Liver (tissue), 9 donors: ENCODE measurements around the gene CCDC68. TPM values are rescaled to one million over a fixed set of nuclear protein-coding genes. Genes with fewer than 3 reads are reported as not detected.
A peak's percentile ranks its signal among the peaks of the same experiment; 100 is the strongest.

ENCODE experiments used
- DNase-seq: peaks from one replicate; pipeline ENCODE4 v3.0.0-alpha.2; 2017; ENCODE audit warnings: low spot score
- H3K27ac ChIP-seq, 2 donors: one replicate each; pipeline ENCODE4 v1.7.0; 2013; ENCODE audit warnings: inconsistent platforms in 2 of 2, low read length in 2 of 2, control low read depth in 1 of 2, low read depth in 1 of 2, mild to moderate bottlenecking in 1 of 2
- H3K27me3 ChIP-seq, 4 donors: one replicate each; pipeline versions ENCODE4 v1.6.1 to v1.7.0; 2013; ENCODE audit warnings: low read length in 3 of 4, inconsistent platforms in 1 of 4, mild to moderate bottlenecking in 1 of 4, moderate library complexity in 1 of 4; ENCODE audit not compliant: control insufficient read depth in 4 of 4, insufficient read depth in 4 of 4
- H3K36me3 ChIP-seq, 4 donors: one replicate each; pipeline versions ENCODE4 v1.6.1 to v1.7.0; 2013; ENCODE audit warnings: low read length in 3 of 4, mild to moderate bottlenecking in 3 of 4, low read depth in 1 of 4, moderate library complexity in 1 of 4; ENCODE audit not compliant: control insufficient read depth in 4 of 4, insufficient read depth in 3 of 4
- H3K4me1 ChIP-seq, 4 donors: one replicate each; pipeline versions ENCODE4 v1.6.1 to v1.7.0; 2013; ENCODE audit warnings: low read length in 3 of 4, mild to moderate bottlenecking in 3 of 4, moderate library complexity in 1 of 4; ENCODE audit not compliant: control insufficient read depth in 4 of 4, insufficient read depth in 4 of 4
- H3K4me3 ChIP-seq, 3 donors: one replicate each; pipeline versions ENCODE4 v1.6.1 to v1.7.0; 2013; ENCODE audit warnings: low read length in 3 of 3, control low read depth in 1 of 3, low read depth in 1 of 3, mild to moderate bottlenecking in 1 of 3
- H3K9ac ChIP-seq, 2 donors: one replicate each; pipeline ENCODE4 v1.7.0; 2013; ENCODE audit warnings: low read length in 2 of 2, mild to moderate bottlenecking in 2 of 2, moderate library complexity in 2 of 2, control low read depth in 1 of 2, low read depth in 1 of 2
- H3K9me3 ChIP-seq, 4 donors: one replicate each; pipeline versions ENCODE4 v1.6.1 to v1.7.0; 2013; ENCODE audit warnings: low read length in 3 of 4; ENCODE audit not compliant: control insufficient read depth in 4 of 4
- EGR1 ChIP-seq, 2 donors: IDR thresholded peaks; 2 replicates each; pipeline ENCODE4 v1.6.1; 2016 to 2018; ENCODE audit warnings: antibody characterized with exemption in 2 of 2, low read depth in 2 of 2
- FOXA1 ChIP-seq: IDR thresholded peaks from 2 replicates; pipeline ENCODE4 v1.6.1; 2016; ENCODE audit warnings: antibody characterized with exemption
- FOXA2 ChIP-seq: IDR thresholded peaks from 2 replicates; pipeline ENCODE4 v1.6.1; 2016; ENCODE audit warnings: antibody characterized with exemption
- GABPA ChIP-seq, 2 donors: IDR thresholded peaks in 1 of 2; conservative IDR thresholded peaks in 1 of 2; 2 replicates each; pipeline ENCODE4 v1.6.1; 2016; ENCODE audit warnings: antibody characterized with exemption in 2 of 2, mild to moderate bottlenecking in 1 of 2, moderate library complexity in 1 of 2
- HNF4A ChIP-seq, 2 donors: conservative IDR thresholded peaks; 2 replicates each; pipeline ENCODE4 v1.6.1; 2016; ENCODE audit warnings: antibody characterized with exemption in 2 of 2, mild to moderate bottlenecking in 2 of 2
- HNF4G ChIP-seq: IDR thresholded peaks from 2 replicates; pipeline ENCODE4 v1.6.1; 2016; ENCODE audit warnings: antibody characterized with exemption
- JUND ChIP-seq, 2 donors: IDR thresholded peaks; 2 replicates each; pipeline ENCODE4 v1.6.1; 2016; ENCODE audit warnings: antibody characterized with exemption in 2 of 2
- NR2F2 ChIP-seq: IDR thresholded peaks from 2 replicates; pipeline ENCODE4 v1.6.1; 2016; ENCODE audit warnings: antibody characterized with exemption
- RAD21 ChIP-seq, 2 donors: IDR thresholded peaks; 2 replicates each; pipeline ENCODE4 v1.6.1; 2016; ENCODE audit warnings: antibody characterized with exemption in 2 of 2, mild to moderate bottlenecking in 2 of 2
- RXRA ChIP-seq, 2 donors: IDR thresholded peaks; 2 replicates each; pipeline ENCODE4 v1.6.1; 2017 to 2018; ENCODE audit warnings: antibody characterized with exemption in 2 of 2, mild to moderate bottlenecking in 1 of 2
- SP1 ChIP-seq: IDR thresholded peaks from 2 replicates; pipeline ENCODE4 v1.6.1; 2018; ENCODE audit warnings: antibody characterized with exemption, mild to moderate bottlenecking
- TAF1 ChIP-seq: conservative IDR thresholded peaks from 2 replicates; pipeline ENCODE4 v1.6.1; 2016; ENCODE audit warnings: antibody characterized with exemption, mild to moderate bottlenecking
- YY1 ChIP-seq: IDR thresholded peaks from 2 replicates; pipeline ENCODE4 v1.6.1; 2016; ENCODE audit warnings: antibody characterized with exemption, mild to moderate bottlenecking
- WGBS: extraction: QIAGEN DNeasy Blood & Tissue Kit; methylation state at CpG from one replicate; pipeline ENCODE4 v1.1.7; 2013; 5-methylcytosine and 5-hydroxymethylcytosine counted together
- polyA plus RNA-seq, 2 donors: library from polyadenylated mRNA; stranded (reverse) in 1 of 2; unstranded in 1 of 2; fragments of 200-250 nt in 1 of 2; fragments of >200 nt in 1 of 2; fragmentation: Nextera tagmentation in 1 of 2; extraction: Ambion mirVana in 1 of 2; gene quantifications; one replicate each; pipeline versions ENCODE4 v1.2.1 to v1.2.3, GENCODE V29; 2013 to 2015
- total RNA-seq, 2 donors: library from RNA; depleted of rRNA; stranded (reverse); fragments of >200 nt; gene quantifications; one replicate each; pipeline ENCODE4 v1.2.3, GENCODE V29; 2014
- TF ChIP-seq, protein P1 (sequence below): IDR thresholded peaks from 2 replicates; pipeline ENCODE4 v1.6.1; 2016; ENCODE audit warnings: antibody characterized with exemption
- TF ChIP-seq, protein P2 (sequence below): IDR thresholded peaks from 2 replicates; pipeline ENCODE4 v1.6.1; 2016; ENCODE audit warnings: antibody characterized with exemption
- TF ChIP-seq, protein P3 (sequence below): IDR thresholded peaks from 2 replicates; pipeline ENCODE4 v1.6.1; 2016; ENCODE audit warnings: antibody characterized with exemption
- TF ChIP-seq, protein P4 (sequence below): IDR thresholded peaks from 2 replicates; pipeline ENCODE4 v1.6.1; 2016; ENCODE audit warnings: antibody characterized with exemption, mild to moderate bottlenecking
- TF ChIP-seq, protein P5 (sequence below): fragments of 150-350 bp; IDR thresholded peaks from 2 replicates; pipeline ENCODE4 v1.5.1; 2017; ENCODE audit warnings: improper control_type of control experiment, low read depth, low read length; ENCODE audit not compliant: missing input control
- donor health status: healthy.
- donor health status: healthy.
- donor health status: healthy.
- donor health status: healthy.
- donor health status: healthy.

Gene CCDC68
- total and polyA plus RNA-seq, 4 donors = 2.6 to 17.5 (median 11.2) TPM

DNA sequence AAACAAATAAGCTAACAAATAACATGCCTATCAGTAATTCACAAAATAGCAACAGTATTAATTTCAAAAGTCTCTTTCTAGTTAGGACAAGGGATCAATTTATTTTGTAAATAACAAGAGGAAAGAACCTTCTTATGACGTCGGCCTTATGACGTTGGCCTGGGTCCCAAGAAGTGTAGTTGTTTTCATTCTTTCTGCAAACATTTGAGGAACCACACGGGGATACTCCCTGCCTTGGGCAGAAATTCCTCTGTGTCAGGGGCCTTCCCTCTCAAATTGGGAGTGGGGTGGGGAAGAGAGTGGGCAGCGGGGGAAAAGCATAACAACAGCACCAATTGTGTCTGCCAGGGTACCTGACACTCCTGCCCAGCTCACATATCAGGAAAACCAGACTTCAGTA is 1.3 kb downstream of the CCDC68 start (continued):
- TF ChIP-seq, protein P1, sequence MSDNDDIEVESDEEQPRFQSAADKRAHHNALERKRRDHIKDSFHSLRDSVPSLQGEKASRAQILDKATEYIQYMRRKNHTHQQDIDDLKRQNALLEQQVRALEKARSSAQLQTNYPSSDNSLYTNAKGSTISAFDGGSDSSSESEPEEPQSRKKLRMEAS = no peak

DNA sequence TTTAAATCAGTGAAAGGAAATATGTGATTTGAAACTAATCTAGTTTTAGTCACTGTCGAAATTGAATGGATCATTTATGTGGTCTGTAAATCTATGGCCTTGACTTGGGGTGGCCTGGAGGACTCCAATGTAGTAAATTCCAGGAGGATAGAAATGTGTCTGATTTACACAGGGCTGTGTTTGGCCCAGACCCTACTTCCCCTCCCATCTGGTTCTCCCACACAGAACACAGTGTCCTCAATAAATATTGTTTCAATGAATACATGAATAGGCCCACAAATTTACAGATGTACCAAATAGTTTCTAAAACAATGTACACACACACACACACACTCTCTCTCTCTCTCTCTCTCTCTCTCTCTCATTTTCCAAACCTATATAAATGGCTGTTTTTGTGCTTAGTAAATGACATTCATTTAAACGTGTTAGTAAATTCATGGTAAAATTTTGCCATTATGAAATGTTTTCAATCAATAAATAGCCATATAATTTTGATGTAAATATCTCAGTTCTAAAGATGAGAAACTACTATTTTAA is 1.9 kb downstream of the CCDC68 start:
- WGBS = 50% methylated on average over 2 of the region's 2 CpGs
- Histone ChIP-seq H3K4me1 (peaks cover 0 to 9% (median 6%) of the 10 kb centered on the region in 4 donors), H3K36me3 (no peaks in the 10 kb centered on the region), H3K9ac (peak overlapping the region in 1 of 2 donors; percentile 80), H3K9me3 (no peaks in the 10 kb centered on the region), H3K4me3 (no peak overlapping the region), H3K27ac (no peak overlapping the region), H3K27me3 (no peaks in the 10 kb centered on the region)
- TF ChIP-seq, protein P2, sequence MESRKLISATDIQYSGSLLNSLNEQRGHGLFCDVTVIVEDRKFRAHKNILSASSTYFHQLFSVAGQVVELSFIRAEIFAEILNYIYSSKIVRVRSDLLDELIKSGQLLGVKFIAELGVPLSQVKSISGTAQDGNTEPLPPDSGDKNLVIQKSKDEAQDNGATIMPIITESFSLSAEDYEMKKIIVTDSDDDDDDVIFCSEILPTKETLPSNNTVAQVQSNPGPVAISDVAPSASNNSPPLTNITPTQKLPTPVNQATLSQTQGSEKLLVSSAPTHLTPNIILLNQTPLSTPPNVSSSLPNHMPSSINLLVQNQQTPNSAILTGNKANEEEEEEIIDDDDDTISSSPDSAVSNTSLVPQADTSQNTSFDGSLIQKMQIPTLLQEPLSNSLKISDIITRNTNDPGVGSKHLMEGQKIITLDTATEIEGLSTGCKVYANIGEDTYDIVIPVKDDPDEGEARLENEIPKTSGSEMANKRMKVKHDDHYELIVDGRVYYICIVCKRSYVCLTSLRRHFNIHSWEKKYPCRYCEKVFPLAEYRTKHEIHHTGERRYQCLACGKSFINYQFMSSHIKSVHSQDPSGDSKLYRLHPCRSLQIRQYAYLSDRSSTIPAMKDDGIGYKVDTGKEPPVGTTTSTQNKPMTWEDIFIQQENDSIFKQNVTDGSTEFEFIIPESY = no peak
- TF ChIP-seq, protein P3, sequence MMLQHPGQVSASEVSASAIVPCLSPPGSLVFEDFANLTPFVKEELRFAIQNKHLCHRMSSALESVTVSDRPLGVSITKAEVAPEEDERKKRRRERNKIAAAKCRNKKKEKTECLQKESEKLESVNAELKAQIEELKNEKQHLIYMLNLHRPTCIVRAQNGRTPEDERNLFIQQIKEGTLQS = no peak
- TF ChIP-seq HNF4G (no peak), FOXA1 (no peak), JUND (IDR thresholded peaks at IDR 0.05) (no peak), YY1 (no peak), GABPA (IDR thresholded peaks at IDR 0.05 in 1 of 2, conservative IDR thresholded peaks at IDR 0.05 in 1 of 2) (no peak), RAD21 (IDR thresholded peaks at IDR 0.05) (no peak), HNF4A (conservative IDR thresholded peaks at IDR 0.05) (no peak), TAF1 (no peak), EGR1 (IDR thresholded peaks at IDR 0.05; ENCODE audit: low read depth in 2 of 2) (no peak), NR2F2 (no peak), SP1 (no peak), RXRA (IDR thresholded peaks at IDR 0.05) (no peak), FOXA2 (no peak)
- TF ChIP-seq, protein P4, sequence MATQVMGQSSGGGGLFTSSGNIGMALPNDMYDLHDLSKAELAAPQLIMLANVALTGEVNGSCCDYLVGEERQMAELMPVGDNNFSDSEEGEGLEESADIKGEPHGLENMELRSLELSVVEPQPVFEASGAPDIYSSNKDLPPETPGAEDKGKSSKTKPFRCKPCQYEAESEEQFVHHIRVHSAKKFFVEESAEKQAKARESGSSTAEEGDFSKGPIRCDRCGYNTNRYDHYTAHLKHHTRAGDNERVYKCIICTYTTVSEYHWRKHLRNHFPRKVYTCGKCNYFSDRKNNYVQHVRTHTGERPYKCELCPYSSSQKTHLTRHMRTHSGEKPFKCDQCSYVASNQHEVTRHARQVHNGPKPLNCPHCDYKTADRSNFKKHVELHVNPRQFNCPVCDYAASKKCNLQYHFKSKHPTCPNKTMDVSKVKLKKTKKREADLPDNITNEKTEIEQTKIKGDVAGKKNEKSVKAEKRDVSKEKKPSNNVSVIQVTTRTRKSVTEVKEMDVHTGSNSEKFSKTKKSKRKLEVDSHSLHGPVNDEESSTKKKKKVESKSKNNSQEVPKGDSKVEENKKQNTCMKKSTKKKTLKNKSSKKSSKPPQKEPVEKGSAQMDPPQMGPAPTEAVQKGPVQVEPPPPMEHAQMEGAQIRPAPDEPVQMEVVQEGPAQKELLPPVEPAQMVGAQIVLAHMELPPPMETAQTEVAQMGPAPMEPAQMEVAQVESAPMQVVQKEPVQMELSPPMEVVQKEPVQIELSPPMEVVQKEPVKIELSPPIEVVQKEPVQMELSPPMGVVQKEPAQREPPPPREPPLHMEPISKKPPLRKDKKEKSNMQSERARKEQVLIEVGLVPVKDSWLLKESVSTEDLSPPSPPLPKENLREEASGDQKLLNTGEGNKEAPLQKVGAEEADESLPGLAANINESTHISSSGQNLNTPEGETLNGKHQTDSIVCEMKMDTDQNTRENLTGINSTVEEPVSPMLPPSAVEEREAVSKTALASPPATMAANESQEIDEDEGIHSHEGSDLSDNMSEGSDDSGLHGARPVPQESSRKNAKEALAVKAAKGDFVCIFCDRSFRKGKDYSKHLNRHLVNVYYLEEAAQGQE = no peak
- TF ChIP-seq, protein P5, sequence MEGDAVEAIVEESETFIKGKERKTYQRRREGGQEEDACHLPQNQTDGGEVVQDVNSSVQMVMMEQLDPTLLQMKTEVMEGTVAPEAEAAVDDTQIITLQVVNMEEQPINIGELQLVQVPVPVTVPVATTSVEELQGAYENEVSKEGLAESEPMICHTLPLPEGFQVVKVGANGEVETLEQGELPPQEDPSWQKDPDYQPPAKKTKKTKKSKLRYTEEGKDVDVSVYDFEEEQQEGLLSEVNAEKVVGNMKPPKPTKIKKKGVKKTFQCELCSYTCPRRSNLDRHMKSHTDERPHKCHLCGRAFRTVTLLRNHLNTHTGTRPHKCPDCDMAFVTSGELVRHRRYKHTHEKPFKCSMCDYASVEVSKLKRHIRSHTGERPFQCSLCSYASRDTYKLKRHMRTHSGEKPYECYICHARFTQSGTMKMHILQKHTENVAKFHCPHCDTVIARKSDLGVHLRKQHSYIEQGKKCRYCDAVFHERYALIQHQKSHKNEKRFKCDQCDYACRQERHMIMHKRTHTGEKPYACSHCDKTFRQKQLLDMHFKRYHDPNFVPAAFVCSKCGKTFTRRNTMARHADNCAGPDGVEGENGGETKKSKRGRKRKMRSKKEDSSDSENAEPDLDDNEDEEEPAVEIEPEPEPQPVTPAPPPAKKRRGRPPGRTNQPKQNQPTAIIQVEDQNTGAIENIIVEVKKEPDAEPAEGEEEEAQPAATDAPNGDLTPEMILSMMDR = no peak
- TF ChIP-seq, protein P1 = no peak
- DNase-seq = no peak
